Astrocyte (in vitro differentiated cells and primary cell): Measurements from ENCODE around the gene CXCR5. TPM values are rescaled to one million over a fixed set of nuclear protein-coding genes. Genes with fewer than 3 reads are reported as not detected.

Experiments
- DNase-seq: peaks from one replicate; pipeline ENCODE4 v3.0.0-alpha.2; 2010; ENCODE audit warnings: low read depth
- FAIRE-seq: peaks from 2 replicates; lab custom pipeline; 2011; peaks lifted over from hg19 to GRCh38; lab: Jason Lieb, UNC
- H2AFZ ChIP-seq: 2 replicates; pipeline ENCODE4 v1.6.0; 2012; ENCODE audit warnings: low read depth, low read length, inconsistent platforms
- H3K27ac ChIP-seq: 2 replicates; pipeline ENCODE4 v1.5.1; 2011; ENCODE audit warnings: low read depth, low read length, inconsistent platforms
- H3K27me3 ChIP-seq: 2 replicates; pipeline ENCODE4 v1.6.0; 2011; ENCODE audit warnings: low read length, inconsistent platforms; ENCODE audit not compliant: insufficient read depth
- H3K36me3 ChIP-seq: 2 replicates; pipeline ENCODE4 v1.5.1; 2011; ENCODE audit warnings: low read length, inconsistent platforms; ENCODE audit not compliant: insufficient read depth
- H3K4me1 ChIP-seq: 2 replicates; pipeline ENCODE4 v1.5.1; 2011; ENCODE audit warnings: low read length, inconsistent platforms; ENCODE audit not compliant: insufficient read depth
- H3K4me2 ChIP-seq: 2 replicates; pipeline ENCODE4 v1.6.0; 2012; ENCODE audit warnings: low read length, inconsistent platforms
- H3K4me3 ChIP-seq: 2 replicates; pipeline ENCODE4 v1.5.1; 2011; ENCODE audit warnings: low read depth, mild to moderate bottlenecking, low read length, inconsistent platforms; ENCODE audit not compliant: insufficient read depth
- H3K79me2 ChIP-seq: 2 replicates; pipeline ENCODE4 v1.6.0; 2012; ENCODE audit warnings: mild to moderate bottlenecking, low read length, inconsistent platforms; ENCODE audit not compliant: insufficient read depth
- H3K9ac ChIP-seq: 2 replicates; pipeline ENCODE4 v1.6.0; 2012; ENCODE audit warnings: mild to moderate bottlenecking, low read length, inconsistent platforms
- H3K9me3 ChIP-seq: 2 replicates; pipeline ENCODE4 v1.5.1; 2012; ENCODE audit warnings: low read depth, mild to moderate bottlenecking, low read length, inconsistent platforms; ENCODE audit not compliant: insufficient read depth
- H4K20me1 ChIP-seq: 2 replicates; pipeline ENCODE4 v1.6.0; 2012; ENCODE audit warnings: low read length, inconsistent platforms; ENCODE audit not compliant: insufficient read depth
- H3K27ac Mint-ChIP-seq: one replicate; pipeline ENCODE4 v1.8.0; 2021; ENCODE audit warnings: mild to moderate bottlenecking, mixed read lengths; ENCODE audit not compliant: unreplicated experiment
- H3K27me3 Mint-ChIP-seq: one replicate; pipeline ENCODE4 v1.8.0; 2021; ENCODE audit warnings: low read depth, mixed read lengths; ENCODE audit not compliant: unreplicated experiment
- H3K36me3 Mint-ChIP-seq: one replicate; pipeline ENCODE4 v1.8.0; 2021; ENCODE audit warnings: low read depth, mixed read lengths; ENCODE audit not compliant: unreplicated experiment
- H3K4me1 Mint-ChIP-seq: one replicate; pipeline ENCODE4 v1.8.0; 2021; ENCODE audit warnings: low read depth, mixed read lengths; ENCODE audit not compliant: unreplicated experiment
- H3K4me3 Mint-ChIP-seq: one replicate; pipeline ENCODE4 v1.8.0; 2021; ENCODE audit warnings: mild to moderate bottlenecking, moderate library complexity, mixed read lengths; ENCODE audit not compliant: unreplicated experiment
- H3K9me3 Mint-ChIP-seq: one replicate; pipeline ENCODE4 v1.8.0; 2021; ENCODE audit warnings: mild to moderate bottlenecking, mixed read lengths; ENCODE audit not compliant: unreplicated experiment
- EZH2 ChIP-seq: IDR thresholded peaks from 2 replicates; pipeline ENCODE4 v1.6.1; 2012; ENCODE audit warnings: mild to moderate bottlenecking, low read length, inconsistent platforms; ENCODE audit not compliant: insufficient read depth
- total RNA-seq: library from RNA; stranded (reverse); gene quantifications from 2 replicates; pipeline ENCODE4 v1.2.1, GENCODE V29; 2021
- TF ChIP-seq, protein P1 (sequence below): IDR thresholded peaks from 2 replicates; pipeline ENCODE4 v1.5.1; 2011; ENCODE audit warnings: low read depth, mild to moderate bottlenecking, inconsistent platforms, low read length, moderate library complexity; ENCODE audit not compliant: insufficient read depth

CXCR5 gene
- total RNA-seq, 1 donor from 2014 or later = 0.07 TPM

DNA sequence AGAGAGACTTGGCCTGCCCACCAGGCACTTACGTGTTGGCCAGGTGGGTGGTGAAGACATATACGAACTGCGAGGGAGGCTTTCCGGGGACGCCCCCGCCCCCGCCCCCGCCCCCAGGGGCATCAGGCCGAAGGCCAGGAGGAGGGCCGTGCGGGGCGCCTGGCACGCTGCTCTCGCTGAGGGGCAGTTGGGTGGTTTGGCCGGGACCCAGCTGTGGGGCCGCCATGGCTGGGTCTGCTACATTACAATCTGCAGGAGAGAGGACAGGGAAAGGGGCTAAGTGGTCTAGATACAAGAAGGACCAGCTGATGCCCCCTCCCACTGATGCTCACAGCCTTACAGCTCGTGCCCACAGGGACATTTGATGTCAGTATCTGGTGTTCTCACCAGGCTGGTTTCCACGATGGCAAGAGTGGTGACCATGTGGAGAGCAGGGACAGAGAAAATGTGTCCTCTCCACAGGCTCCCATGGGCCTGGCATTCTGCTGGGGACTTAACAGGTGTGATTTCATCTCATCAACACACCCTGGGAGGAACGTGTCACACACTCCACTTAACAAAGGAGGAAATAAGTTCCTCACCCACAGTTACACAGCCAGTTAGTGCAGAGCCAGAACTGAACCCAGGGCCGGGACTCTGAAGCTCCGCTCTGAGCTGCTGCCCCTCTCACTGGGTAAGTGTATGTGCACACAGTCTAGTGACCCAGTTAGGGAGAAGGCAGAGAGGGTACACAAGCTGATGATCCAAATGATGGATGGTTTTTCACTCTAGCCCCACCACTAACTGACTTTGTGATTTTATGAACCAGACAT, 19.7 kb downstream of the CXCR5 start:
- no peaks in the 10 kb centered on the region for H3K9me3 ChIP-seq
- Mint-ChIP-seq H3K27me3 (no peaks in the 10 kb centered on the region), H3K27ac (no peak overlapping the region), H3K36me3 (peaks cover 11% of the 10 kb centered on the region), H3K9me3 (no peaks in the 10 kb centered on the region), H3K4me3 (no peak overlapping the region), H3K4me1 (peaks cover 26% of the 10 kb centered on the region)
- peaks cover 13% of the 10 kb centered on the region for H3K4me1 ChIP-seq
- DNase-seq = no peak
- FAIRE-seq = no peak
- peaks cover 28% of the 10 kb centered on the region for H3K36me3 ChIP-seq
- H3K9ac ChIP-seq = no peak overlapping the region
- no peak overlapping the region for H3K4me3 ChIP-seq
- H3K27ac ChIP-seq = no peak overlapping the region
- no peak for TF ChIP-seq EZH2
- TF ChIP-seq, protein P1, sequence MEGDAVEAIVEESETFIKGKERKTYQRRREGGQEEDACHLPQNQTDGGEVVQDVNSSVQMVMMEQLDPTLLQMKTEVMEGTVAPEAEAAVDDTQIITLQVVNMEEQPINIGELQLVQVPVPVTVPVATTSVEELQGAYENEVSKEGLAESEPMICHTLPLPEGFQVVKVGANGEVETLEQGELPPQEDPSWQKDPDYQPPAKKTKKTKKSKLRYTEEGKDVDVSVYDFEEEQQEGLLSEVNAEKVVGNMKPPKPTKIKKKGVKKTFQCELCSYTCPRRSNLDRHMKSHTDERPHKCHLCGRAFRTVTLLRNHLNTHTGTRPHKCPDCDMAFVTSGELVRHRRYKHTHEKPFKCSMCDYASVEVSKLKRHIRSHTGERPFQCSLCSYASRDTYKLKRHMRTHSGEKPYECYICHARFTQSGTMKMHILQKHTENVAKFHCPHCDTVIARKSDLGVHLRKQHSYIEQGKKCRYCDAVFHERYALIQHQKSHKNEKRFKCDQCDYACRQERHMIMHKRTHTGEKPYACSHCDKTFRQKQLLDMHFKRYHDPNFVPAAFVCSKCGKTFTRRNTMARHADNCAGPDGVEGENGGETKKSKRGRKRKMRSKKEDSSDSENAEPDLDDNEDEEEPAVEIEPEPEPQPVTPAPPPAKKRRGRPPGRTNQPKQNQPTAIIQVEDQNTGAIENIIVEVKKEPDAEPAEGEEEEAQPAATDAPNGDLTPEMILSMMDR = no peak
- no peaks in the 10 kb centered on the region for H3K27me3 ChIP-seq
- no peak overlapping the region for H2AFZ ChIP-seq
- peaks cover 54% of the 10 kb centered on the region for H3K79me2 ChIP-seq
- peaks cover 67% of the 10 kb centered on the region for H4K20me1 ChIP-seq
- no peak overlapping the region for H3K4me2 ChIP-seq

DNA sequence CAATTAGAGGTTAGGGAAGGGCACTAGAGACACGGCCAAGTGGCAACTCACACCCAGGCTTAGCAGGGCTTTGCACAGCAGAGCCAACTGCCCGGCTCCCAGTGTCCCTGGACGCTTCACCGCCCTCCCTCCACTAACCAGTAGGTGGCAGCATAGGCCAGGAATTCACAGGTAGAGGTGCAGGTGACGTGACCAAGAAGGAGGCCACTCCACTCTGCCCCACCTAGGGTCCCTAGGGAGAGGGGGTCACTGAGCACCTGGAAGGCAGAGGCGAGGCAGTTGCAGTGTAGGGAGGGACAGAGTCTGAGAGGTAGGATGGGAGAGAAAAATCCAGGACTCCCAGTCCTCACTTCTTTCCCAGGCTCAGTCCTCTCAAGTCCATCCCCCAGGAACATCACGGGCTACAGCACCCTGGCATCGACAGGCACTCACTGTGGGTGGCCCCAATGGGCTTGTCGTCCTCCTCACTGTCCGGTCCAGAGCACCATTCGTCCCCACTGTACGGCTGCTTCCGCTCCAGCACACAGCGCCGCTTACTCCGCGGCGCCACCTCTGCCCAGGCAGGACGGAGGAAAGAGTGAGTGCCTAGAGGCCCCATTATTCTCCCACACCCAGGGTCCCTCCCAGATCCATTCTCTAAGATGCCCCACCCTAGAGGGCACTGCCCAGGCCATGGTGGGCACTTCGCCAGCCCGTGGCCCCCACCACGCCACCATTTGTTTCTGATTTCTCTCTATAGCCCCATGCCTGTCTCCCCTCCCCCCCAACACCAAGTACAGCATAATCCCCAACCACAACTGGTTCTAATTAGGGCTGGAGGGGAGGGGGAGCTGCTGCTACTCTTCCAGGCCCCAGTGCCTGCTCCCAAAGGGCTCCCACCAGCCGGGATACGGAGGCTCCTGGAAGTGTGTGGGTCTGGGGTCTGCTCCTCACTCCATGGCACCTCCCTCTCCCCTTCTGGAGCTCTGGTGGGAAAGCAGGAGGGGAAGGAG, 23.7 kb downstream of the CXCR5 start:
- peaks cover 48% of the 10 kb centered on the region for H4K20me1 ChIP-seq
- Mint-ChIP-seq H3K27ac (peak overlapping the region; percentile 72), H3K27me3 (no peaks in the 10 kb centered on the region), H3K36me3 (peaks cover 8% of the 10 kb centered on the region), H3K9me3 (no peaks in the 10 kb centered on the region), H3K4me3 (peak overlapping the region; percentile 42), H3K4me1 (peaks cover 45% of the 10 kb centered on the region)
- TF ChIP-seq EZH2 = no peak
- TF ChIP-seq, protein P1 = peak; percentile 66
- H2AFZ ChIP-seq = no peak overlapping the region
- H3K4me3 ChIP-seq = no peak overlapping the region
- H3K36me3 ChIP-seq = peaks cover 24% of the 10 kb centered on the region
- no peaks in the 10 kb centered on the region for H3K9me3 ChIP-seq
- H3K4me1 ChIP-seq = peaks cover 50% of the 10 kb centered on the region
- no peaks in the 10 kb centered on the region for H3K27me3 ChIP-seq
- peak overlapping the region; percentile 50 for H3K4me2 ChIP-seq
- H3K79me2 ChIP-seq = peaks cover 66% of the 10 kb centered on the region
- H3K9ac ChIP-seq = peak overlapping the region; percentile 5
- peak; percentile 84 for FAIRE-seq
- no peak overlapping the region for H3K27ac ChIP-seq
- DNase-seq = peak; percentile 20
